Fibroblast of lung (primary cell): ENCODE data around the gene ETS1. TPM values are rescaled to one million over a fixed set of nuclear protein-coding genes. Genes with fewer than 3 reads are reported as not detected.

Experiments used
- DNase-seq, 2 donors: peaks; one replicate each; pipeline versions ENCODE4 v3.0.0 to v3.0.0-alpha.2; 2010; ENCODE audit warnings: low read depth in 2 of 2
- H2AFZ ChIP-seq: 2 replicates; pipeline ENCODE4 v1.5.1; 2012; ENCODE audit warnings: low read length, control low read depth, inconsistent platforms
- H3K27ac ChIP-seq: 2 replicates; pipeline ENCODE4 v1.5.1; 2011; ENCODE audit warnings: low read length, control low read depth; ENCODE audit not compliant: insufficient read depth
- H3K27me3 ChIP-seq: 2 replicates; pipeline ENCODE4 v1.5.1; 2011; ENCODE audit warnings: mild to moderate bottlenecking, low read length; ENCODE audit not compliant: control insufficient read depth, insufficient read depth
- H3K36me3 ChIP-seq: 2 replicates; pipeline ENCODE4 v1.5.1; 2011; ENCODE audit warnings: low read length; ENCODE audit not compliant: control insufficient read depth, insufficient read depth
- H3K4me1 ChIP-seq: 2 replicates; pipeline ENCODE4 v1.5.1; 2011; ENCODE audit warnings: low read length; ENCODE audit not compliant: control insufficient read depth, insufficient read depth; ENCODE audit errors: extremely low read depth
- H3K4me2 ChIP-seq: 2 replicates; pipeline ENCODE4 v1.5.1; 2011; ENCODE audit warnings: low read length, control low read depth; ENCODE audit not compliant: insufficient read depth; ENCODE audit errors: extremely low read depth
- H3K4me3 ChIP-seq, 4 experiments: fragments of 200-600 bp in 1 of 4; sonication (generic) in 1 of 4; replicated peaks in 1 of 4; 2 replicates each; pipeline ENCODE4 v1.5.1; 2011 to 2016; ENCODE audit warnings: low read length in 4 of 4, low read depth in 3 of 4, mild to moderate bottlenecking in 3 of 4, control low read depth in 2 of 4, inconsistent platforms in 1 of 4, mixed read lengths in 1 of 4; ENCODE audit not compliant: insufficient read depth in 1 of 4; ENCODE audit errors: control extremely low read depth in 1 of 4
- H3K79me2 ChIP-seq: 2 replicates; pipeline ENCODE4 v1.5.1; 2012; ENCODE audit warnings: mild to moderate bottlenecking, low read length, inconsistent platforms; ENCODE audit not compliant: control insufficient read depth, insufficient read depth
- H3K9ac ChIP-seq: 2 replicates; pipeline ENCODE4 v1.5.1; 2011; ENCODE audit warnings: mild to moderate bottlenecking, low read length, control low read depth; ENCODE audit not compliant: insufficient read depth
- H3K9me3 ChIP-seq: 2 replicates; pipeline ENCODE4 v1.5.1; 2012; ENCODE audit warnings: low read depth, low read length; ENCODE audit not compliant: control insufficient read depth, insufficient read depth
- H4K20me1 ChIP-seq: 2 replicates; pipeline ENCODE4 v1.5.1; 2011; ENCODE audit warnings: low read length; ENCODE audit not compliant: control insufficient read depth, insufficient read depth; ENCODE audit errors: extremely low read depth
- EZH2 ChIP-seq: IDR thresholded peaks from 2 replicates; pipeline ENCODE4 v1.5.1; 2012; ENCODE audit warnings: low read length, control low read depth, mild to moderate bottlenecking; ENCODE audit errors: missing control alignments
- polyA plus RNA-seq, 2 donors: library from polyadenylated mRNA; depleted of rRNA in 1 of 2; stranded (reverse) in 1 of 2; unstranded in 1 of 2; fragments of >200 nt; gene quantifications; 2 replicates each; pipeline ENCODE4 v1.2.1, GENCODE V29; 2011 to 2012; ENCODE audit warnings: missing spikeins in 1 of 2
- total RNA-seq: library from RNA; depleted of rRNA; stranded (reverse); fragments of >200 nt; gene quantifications from 2 replicates; pipeline ENCODE4 v1.2.1, GENCODE V29; 2014
- TF ChIP-seq, protein P1 (sequence below), 2 donors: IDR thresholded peaks in 1 of 2; conservative IDR thresholded peaks in 1 of 2; 1 replicate in 1 of 2; 2 replicates in 1 of 2; pipeline ENCODE4 v1.5.1; 2011 to 2012; ENCODE audit warnings: low read length in 2 of 2, control low read depth in 1 of 2, inconsistent platforms in 1 of 2, low read depth in 1 of 2, mild to moderate bottlenecking in 1 of 2

The ETS1 gene
- total and polyA plus RNA-seq, 2 donors (not counting 1 experiment from before 2014, with no cell fraction given), result 51.5 to 51.7 TPM

DNA sequence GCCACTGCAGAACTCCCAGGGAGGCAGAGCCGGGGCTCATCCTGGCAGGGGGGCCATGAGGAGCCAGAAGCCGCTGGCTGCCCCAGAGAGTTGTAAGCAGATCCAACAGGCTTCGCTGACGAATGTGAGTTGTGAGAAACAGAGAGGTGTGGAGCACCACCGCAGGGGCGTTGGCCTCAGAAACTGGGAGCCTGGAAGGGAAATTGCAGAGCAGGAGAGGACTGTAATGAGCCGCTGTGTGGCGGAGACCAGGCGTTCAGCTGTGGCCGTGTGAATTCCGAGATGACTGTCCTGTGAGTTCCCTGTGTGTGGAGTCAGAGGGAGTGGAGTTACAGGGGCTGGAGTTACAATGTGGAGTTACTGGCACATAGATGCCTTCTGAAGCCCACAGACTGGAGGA, 27.7 kb upstream of the ETS1 start:
- Histone ChIP-seq H3K36me3 (no peaks in the 10 kb centered on the region), H2AFZ (no peak overlapping the region), H3K4me3 (no peak overlapping the region), H3K9ac (no peak overlapping the region), H3K4me2 (no peak overlapping the region), H3K4me1 (no peaks in the 10 kb centered on the region), H3K9me3 (no peaks in the 10 kb centered on the region), H3K27me3 (peaks cover 4% of the 10 kb centered on the region), H3K27ac (no peak overlapping the region), H4K20me1 (no peaks in the 10 kb centered on the region), H3K79me2 (no peaks in the 10 kb centered on the region)
- TF ChIP-seq EZH2, result no peak
- TF ChIP-seq, protein P1, sequence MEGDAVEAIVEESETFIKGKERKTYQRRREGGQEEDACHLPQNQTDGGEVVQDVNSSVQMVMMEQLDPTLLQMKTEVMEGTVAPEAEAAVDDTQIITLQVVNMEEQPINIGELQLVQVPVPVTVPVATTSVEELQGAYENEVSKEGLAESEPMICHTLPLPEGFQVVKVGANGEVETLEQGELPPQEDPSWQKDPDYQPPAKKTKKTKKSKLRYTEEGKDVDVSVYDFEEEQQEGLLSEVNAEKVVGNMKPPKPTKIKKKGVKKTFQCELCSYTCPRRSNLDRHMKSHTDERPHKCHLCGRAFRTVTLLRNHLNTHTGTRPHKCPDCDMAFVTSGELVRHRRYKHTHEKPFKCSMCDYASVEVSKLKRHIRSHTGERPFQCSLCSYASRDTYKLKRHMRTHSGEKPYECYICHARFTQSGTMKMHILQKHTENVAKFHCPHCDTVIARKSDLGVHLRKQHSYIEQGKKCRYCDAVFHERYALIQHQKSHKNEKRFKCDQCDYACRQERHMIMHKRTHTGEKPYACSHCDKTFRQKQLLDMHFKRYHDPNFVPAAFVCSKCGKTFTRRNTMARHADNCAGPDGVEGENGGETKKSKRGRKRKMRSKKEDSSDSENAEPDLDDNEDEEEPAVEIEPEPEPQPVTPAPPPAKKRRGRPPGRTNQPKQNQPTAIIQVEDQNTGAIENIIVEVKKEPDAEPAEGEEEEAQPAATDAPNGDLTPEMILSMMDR (conservative IDR thresholded peaks at IDR 0.05 in 1 of 2, IDR thresholded peaks at IDR 0.05 in 1 of 2; ENCODE audit: low read depth in 1 of 2, low read length in 2 of 2), result no peak
- no peak for DNase-seq

DNA sequence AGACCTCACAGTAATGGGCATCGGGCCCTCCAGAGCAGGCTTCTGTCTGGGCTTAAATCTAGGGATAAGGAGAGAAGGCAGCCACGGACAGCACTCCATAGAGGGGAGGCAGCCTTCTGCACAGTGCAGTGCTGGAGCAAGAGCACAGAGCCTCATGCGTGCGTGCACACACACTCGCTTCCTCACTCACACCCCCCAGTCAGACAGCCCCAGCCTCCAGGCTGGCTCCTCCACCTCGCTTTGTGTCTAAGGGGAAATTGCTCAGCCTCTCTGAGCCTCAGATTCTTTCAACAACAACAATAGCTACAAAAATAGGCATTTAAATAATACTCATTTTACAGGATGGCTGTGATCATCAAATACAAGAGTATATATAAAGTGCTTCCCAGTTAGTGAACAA, 26.7 kb upstream of the ETS1 start:
- TF ChIP-seq, protein P1 (conservative IDR thresholded peaks at IDR 0.05 in 1 of 2, IDR thresholded peaks at IDR 0.05 in 1 of 2; ENCODE audit: low read depth in 1 of 2, low read length in 2 of 2), result no peak
- TF ChIP-seq EZH2, result no peak
- Histone ChIP-seq H3K9ac (no peak overlapping the region), H3K27me3 (peaks cover 4% of the 10 kb centered on the region), H3K9me3 (no peaks in the 10 kb centered on the region), H3K27ac (no peak overlapping the region), H3K36me3 (no peaks in the 10 kb centered on the region), H3K4me1 (no peaks in the 10 kb centered on the region), H3K4me3 (no peak overlapping the region), H2AFZ (no peak overlapping the region), H4K20me1 (no peaks in the 10 kb centered on the region), H3K4me2 (no peak overlapping the region), H3K79me2 (no peaks in the 10 kb centered on the region)
- DNase-seq, result no peak

DNA sequence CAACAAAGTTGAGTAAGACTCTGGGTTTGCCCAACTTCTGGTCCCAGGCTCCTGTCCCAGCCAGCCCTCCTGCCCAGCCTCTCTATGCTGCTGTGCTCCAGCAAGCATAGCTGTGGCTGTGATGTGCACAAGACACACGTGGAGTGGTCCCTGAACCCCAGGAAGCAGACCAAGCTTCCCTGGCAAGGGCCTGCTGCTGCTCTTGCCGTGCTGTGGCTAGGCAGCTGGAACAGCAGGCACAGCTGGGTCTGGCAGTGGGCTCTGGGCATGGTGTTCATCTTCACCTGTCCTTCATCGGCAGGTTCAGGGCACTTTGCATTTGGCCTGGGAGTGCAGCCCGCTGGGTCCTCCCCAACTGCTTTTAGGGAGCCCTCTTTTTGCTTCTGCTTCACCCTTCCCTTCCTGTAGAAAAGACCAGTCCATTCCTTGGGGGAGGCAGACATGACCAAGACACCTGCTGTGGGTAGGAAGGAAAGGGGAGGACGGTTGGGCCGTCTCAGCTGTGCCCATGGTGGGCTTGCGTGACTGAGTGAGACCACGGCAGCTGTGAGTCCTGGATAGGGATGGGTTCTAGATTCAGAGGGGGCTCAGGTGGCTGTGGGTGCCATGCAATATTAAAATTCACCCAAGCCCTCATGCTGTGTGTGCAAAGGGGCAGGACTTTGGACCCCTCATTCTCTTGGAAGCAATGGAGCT, 26.1 kb upstream of the ETS1 start:
- no peak overlapping the region for H3K27ac ChIP-seq
- no peaks in the 10 kb centered on the region for H3K36me3 ChIP-seq
- no peaks in the 10 kb centered on the region for H3K79me2 ChIP-seq
- no peak for DNase-seq
- H4K20me1 ChIP-seq, result no peaks in the 10 kb centered on the region
- H3K4me1 ChIP-seq, result no peaks in the 10 kb centered on the region
- no peak for TF ChIP-seq EZH2
- TF ChIP-seq, protein P1 (conservative IDR thresholded peaks at IDR 0.05 in 1 of 2, IDR thresholded peaks at IDR 0.05 in 1 of 2; ENCODE audit: low read depth in 1 of 2, low read length in 2 of 2), result no peak
- no peak overlapping the region for H3K4me3 ChIP-seq
- no peak overlapping the region for H2AFZ ChIP-seq
- H3K9ac ChIP-seq, result no peak overlapping the region
- no peaks in the 10 kb centered on the region for H3K9me3 ChIP-seq
- no peak overlapping the region for H3K4me2 ChIP-seq
- H3K27me3 ChIP-seq, result peaks cover 4% of the 10 kb centered on the region
